Measurements from ENCODE around the gene R3HDM1.

Gene R3HDM1

GRCh38 chr2:135762530-135762929 is 231.2 kb downstream of the R3HDM1 start:
- H3K4me3 ChIP-seq (ENCODE audit: low read length), result no peak overlapping the region
- no peak for DNase-seq (ENCODE audit: low read depth)
- TF ChIP-seq CTCF (IDR thresholded peaks at IDR 0.05; ENCODE audit: insufficient read depth, low read depth, low read length, missing control alignments), result no peak

- H3K4me3 ChIP-seq (ENCODE audit: low read length), result no peak overlapping the region
- DNase-seq (ENCODE audit: low read depth), result no peak
- no peak for TF ChIP-seq CTCF (IDR thresholded peaks at IDR 0.05; ENCODE audit: insufficient read depth, low read depth, low read length, missing control alignments)
Observed at GRCh38 chr2:135768863-135769262, 237.6 kb downstream of the R3HDM1 start.

- H3K4me3 ChIP-seq (ENCODE audit: low read length), result no peak overlapping the region
- DNase-seq (ENCODE audit: low read depth), result no peak
- TF ChIP-seq CTCF (IDR thresholded peaks at IDR 0.05; ENCODE audit: insufficient read depth, low read depth, low read length, missing control alignments), result no peak
Observed at GRCh38 chr2:135773319-135773718, 242.0 kb downstream of the R3HDM1 start.

- peak; percentile 46 for DNase-seq (ENCODE audit: low read depth)
- TF ChIP-seq CTCF (IDR thresholded peaks at IDR 0.05; ENCODE audit: insufficient read depth, low read depth, low read length, missing control alignments), result no peak
- no peak overlapping the region for H3K4me3 ChIP-seq (ENCODE audit: low read length)
Observed at GRCh38 chr2:135773917-135774316, 242.6 kb downstream of the R3HDM1 start.

Measured in epithelial cell of esophagus (primary cell).